Measurements from ENCODE around the gene MAB21L3. TPM values are rescaled to one million over a fixed set of nuclear protein-coding genes. Genes with fewer than 3 reads are reported as not detected.
A peak's percentile ranks its signal among the peaks of the same experiment; 100 is the strongest.

The MAB21L3 gene
- total and polyA plus RNA-seq, 2 of the 13 experiments (the other 11 are each of a cell fraction or from before 2014, with no cell fraction given) = 0.55 to 4.1 TPM

- TF ChIP-seq HOXA5 (CRISPR knock-in tag; IDR thresholded peaks at IDR 0.05) (no peak), TOPORS (CRISPR knock-in tag; IDR thresholded peaks at IDR 0.05) (no peak), ZBTB39 (CRISPR knock-in tag; IDR thresholded peaks at IDR 0.05) (no peak), ZNF576 (CRISPR knock-in tag; IDR thresholded peaks at IDR 0.05) (no peak), SCMH1 (CRISPR knock-in tag; IDR thresholded peaks at IDR 0.05; ENCODE audit: borderline replicate concordance) (no peak), AGO1 (IDR thresholded peaks at IDR 0.05; ENCODE audit: low read depth, low read length, poor library complexity, severe bottlenecking) (no peak), ZNF550 (CRISPR knock-in tag; IDR thresholded peaks at IDR 0.05; ENCODE audit: borderline replicate concordance) (no peak), LCORL (IDR thresholded peaks at IDR 0.05) (peak; percentile 26), LCORL (CRISPR knock-in tag; IDR thresholded peaks at IDR 0.05) (peak; percentile 97), HDAC2 (CRISPR knock-in tag; IDR thresholded peaks at IDR 0.05) (peak; percentile 97), ZC3H4 (CRISPR knock-in tag; IDR thresholded peaks at IDR 0.05; ENCODE audit: borderline replicate concordance) (no peak), ZNF83 (CRISPR knock-in tag; IDR thresholded peaks at IDR 0.05; ENCODE audit: borderline replicate concordance) (no peak), HMG20B (CRISPR knock-in tag; conservative IDR thresholded peaks at IDR 0.05) (0 out of 2 replicates have a peak, but pooled peaks have one; percentile 42), ZNF180 (CRISPR knock-in tag; IDR thresholded peaks at IDR 0.05; ENCODE audit: borderline replicate concordance, low read depth) (no peak), NR2F1 (CRISPR knock-in tag; IDR thresholded peaks at IDR 0.05) (peak; percentile 16 to 24; a peak in 1 of 4 replicates), KDM1A (CRISPR knock-in tag; IDR thresholded peaks at IDR 0.05) (no peak), MAX (IDR thresholded peaks at IDR 0.05) (peak; percentile 71; the same call in 1 of the 2 replicates), KMT2B (CRISPR knock-in tag; IDR thresholded peaks at IDR 0.05) (no peak), CEBPB (IDR thresholded peaks at IDR 0.05; ENCODE audit: borderline replicate concordance, low read depth, low read length) (peak; percentile 72), THYN1 (CRISPR knock-in tag; IDR thresholded peaks at IDR 0.05; ENCODE audit: borderline replicate concordance, low read depth) (no peak), DDIT3 (CRISPR knock-in tag; IDR thresholded peaks at IDR 0.05) (no peak), ZNF740 (CRISPR knock-in tag; IDR thresholded peaks at IDR 0.05) (no peak), ZNF7 (CRISPR knock-in tag; IDR thresholded peaks at IDR 0.05) (no peak), RFXANK (CRISPR knock-in tag; IDR thresholded peaks at IDR 0.05) (no peak), GRHL1 (CRISPR knock-in tag; conservative IDR thresholded peaks at IDR 0.05) (no peak)
Observed at GRCh38 chr1:116122955-116123757, 12.0 kb downstream of the MAB21L3 start (continued).
